Tongue (tissue), 2 donors: ENCODE results near the gene EGLN2. TPM values are rescaled to one million over a fixed set of nuclear protein-coding genes. Genes with fewer than 3 reads are reported as not detected.
"Not testable (repeated sequence)": the region's sequence is repeated elsewhere in the genome, so short reads cannot be mapped to it uniquely, and the experiment has no call there.

Source experiments
- DNase-seq: peaks from one replicate; pipeline ENCODE4 v3.0.0-alpha.2; 2015
- total RNA-seq: library from RNA; depleted of rRNA; stranded (reverse); fragments of >200 nt; gene quantifications from one replicate; pipeline ENCODE4 v1.2.3, GENCODE V29; 2014

EGLN2 gene
- total RNA-seq, 1 donor from 2014 or later: 58.7 TPM

- not testable (repeated sequence) for DNase-seq
Measured at GRCh38 chr19:40846722-40847121, 47.7 kb downstream of the EGLN2 start.

GRCh38 chr19:40850277-40850676 is 51.3 kb downstream of the EGLN2 start, which contains the start of gene CYP2A6:
TSS of gene CYP2A6 (minus strand) at chr19:40850447. CDS start at chr19:40850426, 21 bp downstream.
- not testable (repeated sequence) for DNase-seq

- not testable (repeated sequence) for DNase-seq
Measured at GRCh38 chr19:40852467-40853152, 53.6 kb downstream of the EGLN2 start.

Other genes starting within 250 kb of the EGLN2 start
- gene SHKBP1, start 222.3 kb upstream of the EGLN2 start, total RNA-seq: 8.8 TPM
- gene LTBP4, start 197.8 kb upstream of the EGLN2 start, total RNA-seq: 275 TPM
- gene NUMBL, start 108.5 kb upstream of the EGLN2 start, total RNA-seq: 69.1 TPM
- 41.4 TPM for gene COQ8B, start 82.3 kb upstream of the EGLN2 start, total RNA-seq
- 18.8 TPM for gene ITPKC, start 82.1 kb upstream of the EGLN2 start, total RNA-seq
- gene ACTMAP, start 48.7 kb upstream of the EGLN2 start, total RNA-seq: 1.3 TPM
- gene SNRPA, start 48.0 kb upstream of the EGLN2 start, total RNA-seq: 14.2 TPM
- gene MIA, start 23.7 kb upstream of the EGLN2 start, total RNA-seq: 1.9 TPM
- 5.6 TPM for gene RAB4B, start 20.9 kb upstream of the EGLN2 start, total RNA-seq
- gene CYP2A6, start 51.3 kb downstream of the EGLN2 start, total RNA-seq: not detected
- gene CYP2A7, start 83.0 kb downstream of the EGLN2 start, total RNA-seq: not detected
- not detected for gene CYP2B6, start 192.1 kb downstream of the EGLN2 start, total RNA-seq